Measurements from ENCODE around the gene EED.
"Not testable (repeated sequence)": the region's sequence is repeated elsewhere in the genome, so short reads cannot be mapped to it uniquely, and the experiment has no call there.

EED gene

GRCh38 chr11:86264649-86265048 lies 20.1 kb downstream of the EED start:
- H3K27me3 Mint-ChIP-seq: no peaks in the 10 kb centered on the region
- DNase-seq (ENCODE audit: low spot score in 2 of 2) (no peak), ATAC-seq (replicated peaks; ENCODE audit: extremely low read depth, poor library complexity, severe bottlenecking) (no peak)
- no peak overlapping the region for H3K4me3 Mint-ChIP-seq
- H3K27ac Mint-ChIP-seq (ENCODE audit: low read depth): no peak overlapping the region
- no peaks in the 10 kb centered on the region for H3K4me1 Mint-ChIP-seq
- H3K9me3 Mint-ChIP-seq: no peaks in the 10 kb centered on the region
- H3K36me3 Mint-ChIP-seq (ENCODE audit: insufficient read depth): peaks cover 24% of the 10 kb centered on the region

GRCh38 chr11:86265194-86265593 lies 20.6 kb downstream of the EED start:
- H3K36me3 Mint-ChIP-seq (ENCODE audit: insufficient read depth): peaks cover 29% of the 10 kb centered on the region
- ATAC-seq (replicated peaks; ENCODE audit: extremely low read depth, poor library complexity, severe bottlenecking) (no peak), DNase-seq (ENCODE audit: low spot score in 2 of 2) (no peak)
- H3K9me3 Mint-ChIP-seq: no peaks in the 10 kb centered on the region
- H3K27me3 Mint-ChIP-seq: no peaks in the 10 kb centered on the region
- peaks cover 4% of the 10 kb centered on the region for H3K4me1 Mint-ChIP-seq
- no peak overlapping the region for H3K4me3 Mint-ChIP-seq
- no peak overlapping the region for H3K27ac Mint-ChIP-seq (ENCODE audit: low read depth)

GRCh38 chr11:86269645-86270044 lies 25.1 kb downstream of the EED start:
- H3K4me1 Mint-ChIP-seq: peaks cover 34% of the 10 kb centered on the region
- peaks cover 43% of the 10 kb centered on the region for H3K36me3 Mint-ChIP-seq (ENCODE audit: insufficient read depth)
- DNase-seq (ENCODE audit: low spot score in 2 of 2): no peak
- H3K27ac Mint-ChIP-seq (ENCODE audit: low read depth): no peak overlapping the region
- no peak for ATAC-seq (replicated peaks; ENCODE audit: extremely low read depth, poor library complexity, severe bottlenecking)
- H3K4me3 Mint-ChIP-seq: no peak overlapping the region
- no peaks in the 10 kb centered on the region for H3K9me3 Mint-ChIP-seq
- H3K27me3 Mint-ChIP-seq: no peaks in the 10 kb centered on the region

GRCh38 chr11:86274503-86274902 lies 29.9 kb downstream of the EED start:
- ATAC-seq (replicated peaks; ENCODE audit: extremely low read depth, poor library complexity, severe bottlenecking) (no peak), DNase-seq (ENCODE audit: low spot score in 2 of 2) (no peak)
- H3K4me3 Mint-ChIP-seq: no peak overlapping the region
- H3K4me1 Mint-ChIP-seq: peaks cover 49% of the 10 kb centered on the region
- peak overlapping the region; percentile 2 for H3K27ac Mint-ChIP-seq (ENCODE audit: low read depth)
- peaks cover 48% of the 10 kb centered on the region for H3K36me3 Mint-ChIP-seq (ENCODE audit: insufficient read depth)
- H3K9me3 Mint-ChIP-seq: no peaks in the 10 kb centered on the region
- H3K27me3 Mint-ChIP-seq: no peaks in the 10 kb centered on the region

GRCh38 chr11:86274999-86275398 lies 30.4 kb downstream of the EED start:
- DNase-seq (ENCODE audit: low spot score in 2 of 2): no peak
- H3K27me3 Mint-ChIP-seq: no peaks in the 10 kb centered on the region
- H3K4me3 Mint-ChIP-seq: no peak overlapping the region
- no peaks in the 10 kb centered on the region for H3K9me3 Mint-ChIP-seq
- no peak for ATAC-seq (replicated peaks; ENCODE audit: extremely low read depth, poor library complexity, severe bottlenecking)
- peaks cover 46% of the 10 kb centered on the region for H3K4me1 Mint-ChIP-seq
- H3K27ac Mint-ChIP-seq (ENCODE audit: low read depth): peak overlapping the region; percentile 2
- H3K36me3 Mint-ChIP-seq (ENCODE audit: insufficient read depth): peaks cover 47% of the 10 kb centered on the region

GRCh38 chr11:86275493-86276370 lies 31.2 kb downstream of the EED start:
- peak overlapping the region; percentile 52 for H3K27ac Mint-ChIP-seq (ENCODE audit: low read depth)

GRCh38 chr11:86277741-86278140 lies 33.2 kb downstream of the EED start:
- no peak overlapping the region for H3K27ac Mint-ChIP-seq (ENCODE audit: low read depth)
- ATAC-seq (replicated peaks; ENCODE audit: extremely low read depth, poor library complexity, severe bottlenecking) (no peak), DNase-seq (ENCODE audit: low spot score in 2 of 2) (no peak)
- no peak overlapping the region for H3K4me3 Mint-ChIP-seq
- no peaks in the 10 kb centered on the region for H3K9me3 Mint-ChIP-seq
- peaks cover 36% of the 10 kb centered on the region for H3K4me1 Mint-ChIP-seq
- peaks cover 39% of the 10 kb centered on the region for H3K36me3 Mint-ChIP-seq (ENCODE audit: insufficient read depth)
- no peaks in the 10 kb centered on the region for H3K27me3 Mint-ChIP-seq

More at GRCh38 chr11:86275493-86276370, 31.2 kb downstream of the EED start:
- no peaks in the 10 kb centered on the region for H3K9me3 Mint-ChIP-seq
- ATAC-seq (replicated peaks; ENCODE audit: extremely low read depth, poor library complexity, severe bottlenecking) (no peak), DNase-seq (ENCODE audit: low spot score in 2 of 2) (no peak)
- H3K27me3 Mint-ChIP-seq: no peaks in the 10 kb centered on the region
- no peak overlapping the region for H3K4me3 Mint-ChIP-seq
- H3K4me1 Mint-ChIP-seq: peaks cover 40% of the 10 kb centered on the region
- H3K36me3 Mint-ChIP-seq (ENCODE audit: insufficient read depth): peaks cover 47% of the 10 kb centered on the region

- ATAC-seq (replicated peaks; ENCODE audit: extremely low read depth, poor library complexity, severe bottlenecking): no peak
- Mint-ChIP-seq H3K4me1 (peaks cover 36% of the 10 kb centered on the region), H3K27ac (ENCODE audit: low read depth) (no peak overlapping the region)
Measured at GRCh38 chr11:86278226-86278625, 33.7 kb downstream of the EED start.

GRCh38 chr11:86279747-86280146 lies 35.2 kb downstream of the EED start:
- no peaks in the 10 kb centered on the region for H3K9me3 Mint-ChIP-seq
- ATAC-seq (replicated peaks; ENCODE audit: extremely low read depth, poor library complexity, severe bottlenecking) (no peak), DNase-seq (ENCODE audit: low spot score in 2 of 2) (no peak)
- H3K27ac Mint-ChIP-seq (ENCODE audit: low read depth): no peak overlapping the region
- H3K4me1 Mint-ChIP-seq: peaks cover 24% of the 10 kb centered on the region
- no peaks in the 10 kb centered on the region for H3K27me3 Mint-ChIP-seq
- peaks cover 31% of the 10 kb centered on the region for H3K36me3 Mint-ChIP-seq (ENCODE audit: insufficient read depth)
- no peak overlapping the region for H3K4me3 Mint-ChIP-seq

More at GRCh38 chr11:86278226-86278625, 33.7 kb downstream of the EED start:
- H3K9me3 Mint-ChIP-seq: no peaks in the 10 kb centered on the region
- H3K36me3 Mint-ChIP-seq (ENCODE audit: insufficient read depth): peaks cover 36% of the 10 kb centered on the region
- no peak for DNase-seq (ENCODE audit: low spot score in 2 of 2)
- no peaks in the 10 kb centered on the region for H3K27me3 Mint-ChIP-seq
- H3K4me3 Mint-ChIP-seq: no peak overlapping the region

- Mint-ChIP-seq H3K4me1 (peaks cover 16% of the 10 kb centered on the region), H3K36me3 (ENCODE audit: insufficient read depth) (peaks cover 9% of the 10 kb centered on the region), H3K27me3 (no peaks in the 10 kb centered on the region), H3K4me3 (no peak overlapping the region), H3K9me3 (no peaks in the 10 kb centered on the region), H3K27ac (ENCODE audit: low read depth) (peak overlapping the region; percentile 78)
- DNase-seq (ENCODE audit: low spot score in 2 of 2): no peak
- peak; percentile 5 for ATAC-seq (replicated peaks; ENCODE audit: extremely low read depth, poor library complexity, severe bottlenecking)
Measured at GRCh38 chr11:86287468-86287796, 42.9 kb downstream of the EED start.

- Mint-ChIP-seq H3K36me3 (ENCODE audit: insufficient read depth) (peaks cover 6% of the 10 kb centered on the region), H3K27me3 (no peaks in the 10 kb centered on the region), H3K4me3 (no peak overlapping the region), H3K9me3 (no peaks in the 10 kb centered on the region), H3K4me1 (peaks cover 22% of the 10 kb centered on the region), H3K27ac (ENCODE audit: low read depth) (peak overlapping the region; percentile 38)
- no peak for DNase-seq (ENCODE audit: low spot score in 2 of 2)
- ATAC-seq (replicated peaks; ENCODE audit: extremely low read depth, poor library complexity, severe bottlenecking): no peak
Measured at GRCh38 chr11:86288776-86289507, 44.4 kb downstream of the EED start.

GRCh38 chr11:86289508-86290280 lies 45.1 kb downstream of the EED start:
- ATAC-seq (replicated peaks; ENCODE audit: extremely low read depth, poor library complexity, severe bottlenecking); H3K4me3 Mint-ChIP-seq; H3K9me3 Mint-ChIP-seq; DNase-seq (ENCODE audit: low spot score in 2 of 2); H3K36me3 Mint-ChIP-seq (ENCODE audit: insufficient read depth); H3K27me3 Mint-ChIP-seq: not testable (repeated sequence)
- Mint-ChIP-seq H3K4me1 (peaks cover 22% of the 10 kb centered on the region), H3K27ac (ENCODE audit: low read depth) (peak overlapping the region; percentile 38)

All from central memory CD8-positive, alpha-beta T cell (primary cell).